ENCODE data around the gene DCST2.

DNA sequence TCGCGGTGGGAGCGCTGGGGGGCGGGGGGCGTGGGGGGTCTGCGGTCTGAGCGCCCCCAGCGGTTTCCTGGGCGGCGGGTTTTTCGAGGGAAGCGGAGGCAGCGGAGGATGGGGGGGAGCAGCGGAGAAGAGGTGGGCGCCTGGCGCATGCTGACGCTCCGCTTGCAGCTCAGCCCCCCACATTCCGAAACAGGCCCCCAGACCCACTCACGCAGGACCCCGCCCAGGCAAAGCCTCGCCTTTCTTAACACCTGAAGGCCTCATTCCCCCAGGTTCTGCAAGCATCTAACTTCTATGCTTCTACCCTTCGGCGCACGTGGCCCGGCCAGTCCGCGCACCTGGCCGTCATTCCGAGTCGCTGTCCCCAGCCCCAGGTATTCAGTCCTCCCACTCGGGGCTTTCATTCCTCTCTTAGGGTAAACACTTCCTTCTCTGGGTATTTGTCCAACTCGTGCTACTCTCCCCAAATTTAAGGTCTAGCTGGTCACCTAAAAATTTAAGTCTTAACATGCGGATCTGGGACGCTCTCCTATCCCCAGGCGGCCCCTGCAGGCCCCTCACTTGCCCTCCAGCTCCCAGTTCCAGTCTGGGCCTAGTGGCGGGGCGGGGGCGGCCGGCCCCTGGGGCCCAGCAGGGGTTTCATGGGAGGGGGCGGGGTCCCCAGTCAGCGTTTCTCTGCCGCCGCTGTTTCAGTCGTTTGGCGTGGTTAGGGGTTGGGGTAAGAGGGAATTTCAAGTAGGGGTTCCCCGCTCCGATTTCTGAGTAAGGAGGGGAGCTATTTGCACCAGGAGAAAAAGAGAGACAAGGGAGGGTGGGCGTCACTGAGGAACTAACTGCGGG is 33.8 kb downstream of the DCST2 start:
- no peak for TF ChIP-seq GATA2 (IDR thresholded peaks at IDR 0.05; ENCODE audit: low read depth, low read length)
- no peak for TF ChIP-seq GATA3 (IDR thresholded peaks at IDR 0.05; ENCODE audit: low read depth, low read length)

Data from SH-SY5Y (cell line).